GM21619 (cell line): Measurements from ENCODE around the gene ALDH3B2.
A peak's percentile ranks its signal among the peaks of the same experiment; 100 is the strongest.

ENCODE experiments used
- ATAC-seq: cut with Tn5 transposase; IDR thresholded peaks from one replicate; pipeline ENCODE4 v1.9.1; 2021; ENCODE audit not compliant: unreplicated experiment

The ALDH3B2 gene

GRCh38 chr11:67615728-67616430 lies 58.5 kb downstream of the ALDH3B2 start:
- ATAC-seq, result no peak

- no peak for ATAC-seq
Observed at GRCh38 chr11:67614730-67615714, 59.4 kb downstream of the ALDH3B2 start.

- peak; percentile 77 for ATAC-seq
Observed at GRCh38 chr11:67613960-67614715, 60.3 kb downstream of the ALDH3B2 start.

- no peak for ATAC-seq
Observed at GRCh38 chr11:67613313-67613959, 61.0 kb downstream of the ALDH3B2 start.

- ATAC-seq, result no peak
Observed at GRCh38 chr11:67612751-67613150, 61.7 kb downstream of the ALDH3B2 start.
